CD4-positive, alpha-beta T cell (primary cell): Measurements from ENCODE around the gene NEU3. TPM values are rescaled to one million over a fixed set of nuclear protein-coding genes. Genes with fewer than 3 reads are reported as not detected.

Source experiments
- ATAC-seq: fragments of 200-7000 bp; cut with Tn5 transposase; one replicate; pipeline ENCODE4 v1.10.0; 2022; ENCODE audit warnings: mild to moderate bottlenecking; ENCODE audit not compliant: poor library complexity
- CTCF ChIA-PET: fragments of 350-600 bp; sonication (Branson Sonifier 250); formaldehyde crosslinking; loops from one replicate; lab custom pipeline; 2021; ENCODE audit warnings: antibody characterized with exemption, inconsistent platforms; lab: Charles Lee
- POLR2A ChIA-PET: fragments of 350-600 bp; sonication (Branson Sonifier 250); formaldehyde crosslinking; loops from one replicate; lab custom pipeline; 2021; ENCODE audit warnings: antibody characterized with exemption, inconsistent platforms; lab: Charles Lee
- DNase-seq, 14 experiments: peaks; one replicate each; pipeline ENCODE4 v3.0.0-alpha.2; 2013 to 2020; ENCODE audit warnings: mixed read lengths in 2 of 14
- H3K27ac ChIP-seq, 2 donors: one replicate each; pipeline versions ENCODE4 v1.5.1 to v1.7.0; 2013; ENCODE audit warnings: low read length in 2 of 2, low read depth in 1 of 2, mild to moderate bottlenecking in 1 of 2
- H3K27me3 ChIP-seq, 2 experiments: 1 replicate in 1 of 2; 2 replicates in 1 of 2; pipeline versions ENCODE4 v1.6.1 to v1.7.0; 2013; ENCODE audit warnings: low read length in 2 of 2, control low read depth in 1 of 2, mild to moderate bottlenecking in 1 of 2, moderate library complexity in 1 of 2; ENCODE audit not compliant: insufficient read depth in 2 of 2, control insufficient read depth in 1 of 2
- H3K36me3 ChIP-seq: one replicate; pipeline ENCODE4 v1.6.1; 2013; ENCODE audit warnings: low read length, control low read depth; ENCODE audit not compliant: insufficient read depth
- H3K4me1 ChIP-seq: one replicate; pipeline ENCODE4 v1.6.1; 2013; ENCODE audit warnings: low read length, control low read depth; ENCODE audit not compliant: insufficient read depth
- H3K4me3 ChIP-seq: one replicate; pipeline ENCODE4 v1.5.1; 2013; ENCODE audit warnings: mild to moderate bottlenecking, low read length, moderate library complexity
- H3K9me3 ChIP-seq, 2 experiments: 1 replicate in 1 of 2; 2 replicates in 1 of 2; pipeline versions ENCODE4 v1.6.1 to v1.7.0; 2013; ENCODE audit warnings: low read length in 2 of 2, mild to moderate bottlenecking in 2 of 2, control low read depth in 1 of 2, moderate library complexity in 1 of 2; ENCODE audit not compliant: control insufficient read depth in 1 of 2, insufficient read depth in 1 of 2
- H3K27ac Mint-ChIP-seq: one replicate; pipeline ENCODE4 v1.8.0; 2020; ENCODE audit warnings: mixed read lengths
- H3K27me3 Mint-ChIP-seq: one replicate; pipeline ENCODE4 v1.8.0; 2021; ENCODE audit warnings: mixed read lengths
- H3K36me3 Mint-ChIP-seq: one replicate; pipeline ENCODE4 v1.8.0; 2021; ENCODE audit warnings: low read depth, mixed read lengths
- H3K4me1 Mint-ChIP-seq: one replicate; pipeline ENCODE4 v1.8.0; 2021; ENCODE audit warnings: low read depth, mixed read lengths
- H3K4me3 Mint-ChIP-seq: one replicate; pipeline ENCODE4 v1.8.0; 2020; ENCODE audit warnings: mild to moderate bottlenecking, mixed read lengths
- H3K9me3 Mint-ChIP-seq: one replicate; pipeline ENCODE4 v1.8.0; 2020; ENCODE audit warnings: mixed read lengths
- intact Hi-C, 2 experiments: fragments of 100-400 bp; cut with DNase I in 1 of 2; cut with micrococcal nuclease in 1 of 2; formaldehyde crosslinking; loops; one replicate each; pipeline versions ENCODE4 v1.15.1 to v1.9.0; 2023 to 2025; cut with DNase I, micrococcal nuclease
- total RNA-seq, 174 experiments: library from RNA in 2 of 174; stranded (reverse) in 2 of 174; gene quantifications; one replicate each; pipeline ENCODE4 v1.2.3 and lab custom pipeline; 2021 to 2026
- TF ChIP-seq, protein P1 (sequence below): fragments of 200-600 bp; IDR thresholded peaks from one replicate; pipeline ENCODE4 v1.8.0; 2022; ENCODE audit warnings: antibody characterized with exemption, mild to moderate bottlenecking

NEU3 gene
- total RNA-seq, 2 experiments from 2014 or later: 9.7 to 10.6 TPM

DNA sequence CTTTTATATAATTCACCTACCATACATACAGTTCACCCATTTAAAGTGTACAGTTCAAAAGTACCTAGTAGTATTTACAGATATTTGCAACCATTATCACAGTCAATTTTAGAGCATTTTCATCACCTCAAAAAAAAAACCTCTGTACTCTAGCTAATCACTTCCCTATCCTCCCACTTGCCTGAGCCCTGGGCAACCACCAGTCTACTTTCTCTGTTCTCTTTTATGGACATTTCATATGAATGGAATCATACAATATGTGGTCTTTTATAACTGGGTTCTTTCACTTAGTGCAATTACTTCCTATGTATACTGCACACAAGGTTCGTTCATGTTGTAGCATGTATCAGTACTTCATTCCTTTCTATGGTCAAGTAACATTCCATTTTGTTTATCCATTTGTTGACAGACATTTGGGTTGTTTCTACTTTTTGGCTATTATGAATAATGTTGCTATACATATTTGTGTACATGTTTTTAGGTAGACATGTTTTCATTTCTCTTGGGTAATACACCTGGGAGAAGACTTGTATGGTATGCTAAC is 17.8 kb upstream of the NEU3 start:
- no peak overlapping the region for H3K4me3 Mint-ChIP-seq

DNA sequence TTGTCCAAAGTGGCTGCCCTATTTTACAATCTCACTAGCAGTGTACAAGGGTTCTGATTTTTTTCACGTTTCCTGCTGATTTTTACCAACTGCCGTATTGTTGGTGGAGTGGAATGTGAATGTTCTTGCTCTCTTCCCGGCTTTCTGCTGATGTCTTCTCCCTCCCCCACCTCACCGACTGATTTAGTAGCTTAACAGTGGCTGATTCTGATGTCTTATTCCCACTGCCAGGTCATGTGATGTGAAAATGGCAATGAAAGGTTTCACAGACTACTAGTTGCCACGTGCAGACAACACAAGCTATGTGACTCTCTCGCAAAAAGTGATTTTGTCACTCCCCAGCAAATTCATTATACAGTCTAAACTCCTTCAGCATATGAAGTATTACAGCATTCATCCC is 17.3 kb upstream of the NEU3 start:
- no peaks in the 10 kb centered on the region for H3K9me3 ChIP-seq
- peaks cover 83% of the 10 kb centered on the region for H3K36me3 ChIP-seq
- no peak overlapping the region for H3K4me3 Mint-ChIP-seq
- H3K9me3 Mint-ChIP-seq: no peaks in the 10 kb centered on the region
- ChIA-PET POLR2A (interaction anchor here (1.4 kb wide), 1 partner anchor 18 kb away, joined by 4 read pairs; no protein-coding TSS in a partner anchor), CTCF (no interaction called here)
- intact Hi-C loops: no loop called here
- H3K36me3 Mint-ChIP-seq: peaks cover 90% of the 10 kb centered on the region
- peaks cover 17% of the 10 kb centered on the region for H3K4me1 Mint-ChIP-seq
- H3K4me3 ChIP-seq: no peak overlapping the region
- H3K27me3 Mint-ChIP-seq: no peaks in the 10 kb centered on the region
- ATAC-seq (no peak), DNase-seq (no peak)
- H3K27me3 ChIP-seq: no peaks in the 10 kb centered on the region
- H3K4me1 ChIP-seq: no peaks in the 10 kb centered on the region
- TF ChIP-seq, protein P1, sequence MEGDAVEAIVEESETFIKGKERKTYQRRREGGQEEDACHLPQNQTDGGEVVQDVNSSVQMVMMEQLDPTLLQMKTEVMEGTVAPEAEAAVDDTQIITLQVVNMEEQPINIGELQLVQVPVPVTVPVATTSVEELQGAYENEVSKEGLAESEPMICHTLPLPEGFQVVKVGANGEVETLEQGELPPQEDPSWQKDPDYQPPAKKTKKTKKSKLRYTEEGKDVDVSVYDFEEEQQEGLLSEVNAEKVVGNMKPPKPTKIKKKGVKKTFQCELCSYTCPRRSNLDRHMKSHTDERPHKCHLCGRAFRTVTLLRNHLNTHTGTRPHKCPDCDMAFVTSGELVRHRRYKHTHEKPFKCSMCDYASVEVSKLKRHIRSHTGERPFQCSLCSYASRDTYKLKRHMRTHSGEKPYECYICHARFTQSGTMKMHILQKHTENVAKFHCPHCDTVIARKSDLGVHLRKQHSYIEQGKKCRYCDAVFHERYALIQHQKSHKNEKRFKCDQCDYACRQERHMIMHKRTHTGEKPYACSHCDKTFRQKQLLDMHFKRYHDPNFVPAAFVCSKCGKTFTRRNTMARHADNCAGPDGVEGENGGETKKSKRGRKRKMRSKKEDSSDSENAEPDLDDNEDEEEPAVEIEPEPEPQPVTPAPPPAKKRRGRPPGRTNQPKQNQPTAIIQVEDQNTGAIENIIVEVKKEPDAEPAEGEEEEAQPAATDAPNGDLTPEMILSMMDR: no peak
- no peak overlapping the region for H3K27ac ChIP-seq
- no peak overlapping the region for H3K27ac Mint-ChIP-seq

More for the DNA sequence above, 17.8 kb upstream of the NEU3 start:
- Mint-ChIP-seq H3K27ac (no peak overlapping the region), H3K9me3 (no peaks in the 10 kb centered on the region), H3K4me1 (peaks cover 17% of the 10 kb centered on the region), H3K36me3 (peaks cover 90% of the 10 kb centered on the region), H3K27me3 (no peaks in the 10 kb centered on the region)
- DNase-seq: no peak
- intact Hi-C loops: no loop called here
- Histone ChIP-seq H3K27me3 (no peaks in the 10 kb centered on the region), H3K4me1 (no peaks in the 10 kb centered on the region), H3K36me3 (peaks cover 83% of the 10 kb centered on the region), H3K9me3 (no peaks in the 10 kb centered on the region), H3K4me3 (no peak overlapping the region), H3K27ac (no peak overlapping the region)
- TF ChIP-seq, protein P1: no peak
- no peak for ATAC-seq
- POLR2A ChIA-PET: no interaction called here
- CTCF ChIA-PET: no interaction called here

DNA sequence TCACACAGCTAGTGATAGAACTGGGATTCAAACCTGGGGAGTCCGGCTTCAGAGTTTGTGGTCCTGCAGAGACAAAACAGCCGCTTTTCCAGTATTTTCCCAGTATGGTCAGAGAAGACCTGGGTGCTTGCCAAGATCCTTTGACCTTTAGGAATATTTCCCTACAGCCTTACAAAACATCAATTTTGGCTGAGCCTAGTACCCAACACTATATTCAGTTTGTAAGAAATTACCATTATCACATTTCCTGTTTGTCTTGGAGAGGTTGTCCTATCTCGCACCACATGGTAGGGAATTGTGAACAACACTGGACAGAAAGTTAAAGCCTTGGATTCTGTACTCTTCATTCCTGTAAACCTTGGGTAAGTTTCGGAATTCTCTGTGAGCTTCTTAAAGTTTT is 10.7 kb upstream of the NEU3 start:
- Histone ChIP-seq H3K4me1 (no peaks in the 10 kb centered on the region), H3K27me3 (no peaks in the 10 kb centered on the region), H3K36me3 (peaks cover 47% of the 10 kb centered on the region), H3K4me3 (no peak overlapping the region), H3K9me3 (no peaks in the 10 kb centered on the region), H3K27ac (no peak overlapping the region)
- CTCF ChIA-PET: no interaction called here
- Mint-ChIP-seq H3K27ac (no peak overlapping the region), H3K27me3 (no peaks in the 10 kb centered on the region), H3K4me3 (no peak overlapping the region), H3K4me1 (peaks cover 9% of the 10 kb centered on the region), H3K9me3 (no peaks in the 10 kb centered on the region), H3K36me3 (peaks cover 71% of the 10 kb centered on the region)
- DNase-seq: no peak
- POLR2A ChIA-PET: no interaction called here
- intact Hi-C loops: no loop called here
- TF ChIP-seq, protein P1: no peak
- no peak for ATAC-seq
